Activated CD8-positive, alpha-beta memory T cell treated with anti-CD3 and anti-CD28 coated beads, Interleukin-2, amount 50 U/mL, for 24 hours (primary cell): ENCODE results near the gene NGDN.
"Not testable (repeated sequence)": the region's sequence is repeated elsewhere in the genome, so short reads cannot be mapped to it uniquely, and the experiment has no call there.

Experiments used
- DNase-seq: peaks from one replicate; pipeline ENCODE4 v3.0.0-alpha.2; 2020; ENCODE audit errors: extremely low read depth

The NGDN gene, protein sequence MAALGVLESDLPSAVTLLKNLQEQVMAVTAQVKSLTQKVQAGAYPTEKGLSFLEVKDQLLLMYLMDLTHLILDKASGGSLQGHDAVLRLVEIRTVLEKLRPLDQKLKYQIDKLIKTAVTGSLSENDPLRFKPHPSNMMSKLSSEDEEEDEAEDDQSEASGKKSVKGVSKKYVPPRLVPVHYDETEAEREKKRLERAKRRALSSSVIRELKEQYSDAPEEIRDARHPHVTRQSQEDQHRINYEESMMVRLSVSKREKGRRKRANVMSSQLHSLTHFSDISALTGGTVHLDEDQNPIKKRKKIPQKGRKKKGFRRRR

DNA sequence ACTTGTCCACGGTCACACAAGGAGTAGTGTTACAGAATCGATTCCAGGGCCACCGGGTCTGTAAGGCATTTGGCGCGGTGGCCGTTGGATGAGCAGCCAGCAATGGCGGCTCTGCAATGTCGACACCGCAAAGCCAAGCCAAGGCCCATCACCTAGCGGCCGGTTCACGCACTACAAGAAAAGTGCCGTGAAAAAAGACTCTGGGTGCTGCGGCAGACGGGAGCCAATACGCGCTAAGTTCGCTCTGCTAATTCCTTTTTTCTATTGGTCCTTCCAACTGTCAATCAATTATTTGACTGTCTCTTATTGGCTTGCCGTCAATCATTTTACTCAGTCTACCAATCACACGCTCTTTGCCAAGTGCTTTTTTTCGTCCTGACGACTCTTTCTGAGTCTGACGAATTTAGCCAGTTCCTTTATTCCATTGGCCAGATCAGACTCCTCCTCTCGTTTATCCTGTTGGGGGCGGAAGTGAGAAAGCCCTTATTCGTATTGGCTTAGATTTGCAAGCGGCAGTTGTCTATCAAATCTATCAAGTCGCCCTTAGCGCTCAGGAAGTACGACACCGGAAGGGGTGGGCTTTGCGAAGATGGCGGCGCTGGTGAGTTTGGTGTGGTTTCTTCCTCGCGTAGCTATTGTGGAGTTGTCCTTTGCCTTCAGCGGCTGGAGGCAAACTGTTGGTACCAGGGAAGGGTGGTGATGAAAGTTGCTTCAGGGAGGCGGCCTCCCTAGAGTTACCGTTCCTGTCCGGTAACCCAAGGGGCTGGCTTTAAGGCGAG, at the start of gene NGDN:
NGDN (plus strand) TSS at position 577 of the 779 bp plus-strand sequence; CDS start at position 590, 13 bp downstream.
- peak; percentile 84 for DNase-seq

GRCh38 chr14:23421594-23421993, 47.9 kb upstream of the NGDN start:
- DNase-seq: no peak

DNA sequence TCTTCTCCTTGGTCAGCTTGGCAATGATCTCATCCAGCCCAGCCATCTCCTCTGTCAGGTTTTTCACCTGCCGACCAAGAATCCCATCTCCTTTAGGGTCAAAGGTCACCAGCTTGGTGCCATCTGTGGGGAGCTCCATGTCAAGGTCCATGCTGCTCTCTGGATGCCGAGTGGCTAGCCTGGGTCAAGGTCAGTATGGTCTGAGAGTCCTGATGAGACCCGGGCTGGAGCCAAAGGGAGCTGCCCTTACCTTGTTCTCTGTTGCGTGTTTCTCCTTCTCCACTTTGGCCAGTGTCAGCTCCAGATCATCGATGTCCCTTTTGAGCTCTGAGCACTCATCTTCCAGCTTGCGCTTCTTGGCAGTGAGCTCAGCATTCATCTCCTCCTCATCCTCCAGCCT, 45.8 kb upstream of the NGDN start:
- no peak for DNase-seq

DNA sequence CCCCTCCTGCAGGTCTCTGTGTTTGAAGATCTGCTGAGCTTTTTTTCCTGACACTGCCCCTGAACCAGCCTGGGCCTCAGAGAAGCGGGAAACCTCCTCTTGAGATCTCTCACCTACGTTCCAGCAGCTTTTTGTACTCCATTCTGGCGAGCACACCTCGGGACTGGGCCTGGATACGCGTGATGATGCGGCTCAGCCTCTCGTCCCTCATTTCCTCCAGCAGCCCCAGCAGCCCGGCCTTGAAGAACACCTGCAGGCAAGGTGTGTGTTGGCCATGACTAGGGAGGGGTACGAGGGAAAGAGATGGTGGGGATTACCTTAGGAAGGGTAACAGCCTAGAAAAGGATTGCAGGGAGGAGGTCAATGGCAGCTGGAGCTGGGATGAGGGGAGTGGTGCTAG, 44.3 kb upstream of the NGDN start:
- DNase-seq: no peak

- not testable (repeated sequence) for DNase-seq
These were observed 43.7 kb upstream of the NGDN start for GRCh38 chr14:23425798-23426197.

GRCh38 chr14:23428686-23429495, 40.6 kb upstream of the NGDN start:
- DNase-seq: no peak

DNA sequence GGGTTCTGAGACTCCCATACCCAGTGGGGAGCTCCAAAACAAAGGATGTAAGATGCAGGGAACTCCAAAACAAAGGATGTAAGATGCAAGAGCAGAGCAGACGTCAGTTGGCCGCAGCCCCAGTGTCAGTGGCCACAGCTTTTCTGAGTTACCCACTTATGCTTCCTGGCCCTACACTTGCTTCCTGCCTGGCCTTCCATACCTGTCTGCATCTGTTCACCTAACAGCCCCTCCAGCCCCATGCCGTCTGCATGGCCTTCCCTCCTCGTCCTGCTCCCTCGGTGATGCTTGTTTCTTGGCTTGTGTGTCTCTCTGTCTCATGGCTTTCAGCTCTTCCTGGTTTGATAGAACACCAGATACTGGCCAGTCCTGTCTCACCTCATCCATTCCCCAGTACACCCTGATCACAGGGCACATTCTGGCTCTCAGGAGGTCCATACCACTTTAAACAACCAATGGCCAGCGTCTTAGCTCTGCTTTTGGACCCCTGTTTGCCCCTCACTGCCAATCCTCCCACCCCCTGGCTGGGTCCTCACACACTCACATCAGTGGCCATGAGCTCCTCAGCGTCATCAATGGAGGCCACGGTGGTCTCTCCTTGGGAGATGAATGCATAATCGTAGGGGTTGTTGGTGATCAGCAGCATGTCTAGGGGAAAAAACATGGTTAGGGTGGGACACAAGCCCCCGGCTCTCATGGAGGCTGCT, 39.3 kb upstream of the NGDN start:
- no peak for DNase-seq

GRCh38 chr14:23430723-23431085, 38.8 kb upstream of the NGDN start:
- no peak for DNase-seq

DNA sequence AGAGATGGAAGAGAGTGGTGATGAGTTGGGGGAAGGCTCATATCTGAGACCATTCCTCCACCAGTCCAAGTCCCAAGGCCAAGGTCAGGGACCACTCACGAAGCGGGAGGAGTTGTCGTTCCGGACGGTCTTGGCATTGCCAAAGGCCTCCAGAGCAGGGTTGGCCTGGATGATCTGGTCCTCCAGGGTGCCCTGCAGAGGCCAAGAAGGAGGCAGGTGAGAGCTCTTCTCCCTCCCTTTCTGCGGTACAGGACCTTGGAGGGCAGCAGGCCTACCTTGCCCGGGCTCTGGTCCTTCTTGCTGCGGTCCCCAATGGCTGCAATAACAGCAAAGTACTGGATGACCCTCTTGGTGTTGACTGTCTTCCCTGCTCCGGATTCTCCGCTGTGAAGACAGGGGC, 38.0 kb upstream of the NGDN start:
- no peak for DNase-seq

DNA sequence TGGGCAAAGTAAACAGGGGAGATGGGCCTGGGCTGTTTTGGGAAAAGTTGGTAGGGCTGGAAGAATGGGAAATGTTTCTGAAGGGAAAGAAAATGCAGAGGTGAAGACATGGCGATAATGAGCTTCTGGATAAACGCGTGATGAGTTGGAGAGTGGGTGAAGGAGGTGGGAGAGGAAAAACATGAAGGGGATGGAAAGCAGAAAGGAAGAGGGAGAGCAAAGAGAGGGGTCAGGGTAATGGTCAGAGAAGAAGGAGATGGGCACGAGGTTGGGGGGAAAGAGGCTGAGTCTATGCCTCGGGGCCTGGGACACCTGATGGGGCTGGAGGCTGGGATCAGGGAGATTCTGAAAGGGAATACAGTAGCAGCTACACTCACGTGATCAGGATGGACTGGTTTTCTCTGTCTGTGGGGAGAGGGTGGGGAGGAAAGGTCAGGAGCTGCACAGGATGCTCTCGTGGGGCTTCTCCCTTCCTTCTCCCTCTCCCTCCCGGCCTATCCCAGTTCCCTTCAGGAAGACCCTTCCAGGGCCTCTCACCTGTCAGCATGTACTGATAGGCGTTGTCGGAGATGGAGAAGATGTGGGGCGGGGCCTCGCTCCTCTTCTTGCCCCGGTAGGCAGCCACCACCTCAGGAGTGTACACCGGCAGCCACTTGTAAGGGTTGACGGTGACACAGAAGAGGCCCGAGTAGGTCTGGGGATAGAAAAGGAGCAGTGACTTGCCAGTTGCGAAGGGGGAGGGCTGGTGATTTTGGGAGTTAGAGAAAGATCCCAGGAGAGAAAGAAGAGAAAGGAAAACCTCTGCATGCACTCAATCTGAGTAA, 37.2 kb upstream of the NGDN start:
- no peak for DNase-seq

DNA sequence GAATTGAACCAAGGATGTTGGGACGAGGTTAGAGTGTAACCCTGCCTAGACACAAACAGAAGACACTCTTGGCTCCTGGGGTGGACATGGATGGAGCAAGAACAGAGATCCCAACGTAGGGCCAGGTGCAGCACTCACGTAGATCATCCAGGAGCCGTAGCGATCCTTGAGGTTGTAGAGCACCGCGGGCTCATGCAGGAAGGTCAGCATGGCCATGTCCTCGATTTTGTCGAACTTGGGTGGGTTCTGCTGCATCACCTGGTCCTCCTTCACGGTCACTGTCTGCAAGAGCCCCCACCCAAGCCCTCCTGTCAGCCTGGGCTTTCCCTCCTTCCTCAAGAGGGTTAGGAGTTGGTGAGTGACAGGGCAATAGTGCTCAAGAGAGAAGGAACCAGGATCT, 36.6 kb upstream of the NGDN start:
- no peak for DNase-seq

DNA sequence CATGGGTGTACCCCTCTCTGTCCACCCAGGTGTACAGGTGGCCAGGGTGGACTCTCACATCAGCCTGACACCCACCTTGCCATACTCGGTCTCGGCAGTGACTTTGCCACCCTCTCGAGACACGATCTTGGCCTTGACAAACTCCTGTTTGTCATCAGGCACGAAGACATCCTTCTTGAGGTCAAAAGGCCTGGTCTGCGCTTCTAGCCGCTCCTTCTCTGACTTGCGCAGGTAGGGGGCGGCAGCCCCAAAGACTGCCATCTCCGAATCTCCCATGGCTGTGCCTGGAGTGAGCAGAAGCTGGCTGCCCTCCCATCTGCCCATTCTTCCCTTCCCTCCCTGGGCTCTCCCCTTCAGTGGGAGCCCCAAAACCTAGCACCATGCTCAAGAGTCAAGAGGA, 36.0 kb upstream of the NGDN start:
- no peak for DNase-seq

DNA sequence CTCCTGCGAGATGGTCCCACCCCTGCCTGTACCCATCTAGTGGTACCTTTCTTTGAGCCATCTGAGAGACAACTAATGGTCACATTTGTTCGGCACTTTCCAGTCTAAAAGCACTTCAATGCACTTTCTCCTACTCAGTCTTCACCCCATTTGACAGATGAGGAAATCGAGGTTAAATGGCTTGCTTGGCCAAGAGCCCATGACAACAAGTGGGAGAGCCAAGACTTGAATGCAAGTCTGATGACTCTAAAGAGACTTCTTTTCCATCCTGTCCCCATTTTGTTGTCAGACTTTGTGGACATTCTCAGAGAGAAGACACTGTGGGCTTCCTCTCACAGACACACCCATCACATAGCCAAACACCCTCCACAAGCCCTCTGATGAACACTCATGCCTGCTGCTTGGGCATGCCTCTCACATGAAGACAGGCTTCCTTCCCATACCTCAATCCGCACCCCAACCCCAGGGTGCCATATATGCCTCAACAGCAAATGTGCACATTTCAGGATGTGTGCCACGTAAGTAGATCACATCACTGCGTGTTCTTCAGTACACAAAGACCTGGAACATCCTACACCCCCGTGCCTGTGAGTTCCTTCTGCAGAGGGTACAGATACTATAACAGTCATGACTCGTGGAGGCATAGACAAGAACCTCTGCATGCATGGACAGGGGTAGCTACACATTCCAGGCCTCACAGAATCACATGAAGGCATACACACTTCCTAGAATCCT, 34.8 kb upstream of the NGDN start:
- no peak for DNase-seq

DNA sequence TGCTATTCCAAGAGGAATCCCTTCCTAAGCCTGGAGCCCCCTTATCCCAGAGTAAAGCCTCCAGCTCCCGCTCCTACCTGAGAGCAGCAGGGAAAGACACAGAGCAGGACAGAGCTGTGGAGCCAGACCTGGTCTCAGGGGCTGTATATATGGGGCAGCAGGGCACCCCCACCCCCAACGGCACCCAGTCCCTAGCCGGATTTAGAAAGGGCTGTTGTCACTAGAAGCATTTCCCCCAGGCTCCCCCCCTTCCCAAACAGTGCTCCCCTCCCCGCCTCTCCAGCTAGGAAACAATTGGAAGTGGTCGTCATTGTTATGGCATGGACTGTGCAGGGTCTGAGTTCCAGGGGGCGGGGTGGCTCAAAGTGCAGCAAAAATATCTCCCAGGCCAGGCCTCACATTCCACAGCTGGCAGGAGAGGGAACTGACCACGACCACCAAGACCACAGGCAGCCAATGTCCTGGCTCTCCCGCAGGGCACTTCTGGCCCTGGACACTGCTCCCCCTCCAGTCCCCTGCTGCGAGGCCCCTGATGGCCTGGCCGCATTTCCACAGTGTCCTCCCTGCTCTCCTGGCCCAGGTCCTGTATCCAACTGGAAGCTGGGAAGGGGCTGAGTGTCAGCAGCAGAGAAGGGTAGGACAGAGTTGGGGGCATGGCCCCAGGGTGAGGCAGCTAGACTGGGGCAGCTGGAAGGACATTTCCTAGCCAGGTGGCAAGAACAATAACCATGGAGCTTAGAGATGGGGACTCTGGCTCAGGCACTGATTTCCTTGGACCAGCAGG, 33.8 kb upstream of the NGDN start, which contains the start of gene MYH7:
MYH7 (minus strand) TSS at position 118 of the 784 bp plus-strand sequence. CDS start 1,928 bp downstream, outside the sequence.
- no peak for DNase-seq

DNA sequence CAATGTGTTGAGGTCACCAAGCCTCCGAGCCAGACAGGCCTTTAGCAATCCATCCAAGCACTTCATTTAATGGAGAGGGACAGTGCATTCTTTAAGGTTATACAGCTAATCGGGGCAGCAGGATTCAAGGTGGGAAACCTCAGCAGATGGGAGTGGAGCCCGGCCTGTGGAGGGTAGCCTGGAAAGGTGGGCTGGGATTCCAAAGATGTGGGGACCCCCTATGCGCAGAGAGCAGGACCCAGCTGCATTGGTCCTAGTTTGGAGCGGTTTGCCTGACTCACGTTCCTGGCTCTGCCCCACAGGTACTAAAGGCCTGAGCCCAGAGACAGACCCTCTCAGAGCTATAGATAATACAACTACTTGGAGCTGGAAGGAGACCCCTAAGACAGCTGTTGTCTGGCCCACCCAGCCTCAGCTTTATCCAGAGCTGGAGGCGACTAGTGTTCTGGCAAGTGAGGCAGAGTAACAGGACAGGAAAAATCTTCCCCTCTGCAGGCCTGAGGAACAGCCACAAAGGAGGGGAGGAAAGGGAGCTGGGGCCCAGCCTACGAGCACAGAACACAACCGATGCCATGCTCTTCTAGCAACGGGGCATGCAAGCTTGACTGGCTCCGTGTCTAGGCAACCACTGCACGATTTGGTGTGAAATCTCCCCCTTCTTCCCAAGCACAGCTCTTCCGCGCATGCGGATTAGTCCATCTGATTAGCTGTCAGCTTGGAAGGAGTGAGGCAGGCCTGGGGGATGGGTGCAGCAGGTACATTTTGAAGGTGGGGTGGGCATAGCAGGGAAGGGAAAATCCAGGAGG, 33.0 kb upstream of the NGDN start:
- DNase-seq: no peak

DNA sequence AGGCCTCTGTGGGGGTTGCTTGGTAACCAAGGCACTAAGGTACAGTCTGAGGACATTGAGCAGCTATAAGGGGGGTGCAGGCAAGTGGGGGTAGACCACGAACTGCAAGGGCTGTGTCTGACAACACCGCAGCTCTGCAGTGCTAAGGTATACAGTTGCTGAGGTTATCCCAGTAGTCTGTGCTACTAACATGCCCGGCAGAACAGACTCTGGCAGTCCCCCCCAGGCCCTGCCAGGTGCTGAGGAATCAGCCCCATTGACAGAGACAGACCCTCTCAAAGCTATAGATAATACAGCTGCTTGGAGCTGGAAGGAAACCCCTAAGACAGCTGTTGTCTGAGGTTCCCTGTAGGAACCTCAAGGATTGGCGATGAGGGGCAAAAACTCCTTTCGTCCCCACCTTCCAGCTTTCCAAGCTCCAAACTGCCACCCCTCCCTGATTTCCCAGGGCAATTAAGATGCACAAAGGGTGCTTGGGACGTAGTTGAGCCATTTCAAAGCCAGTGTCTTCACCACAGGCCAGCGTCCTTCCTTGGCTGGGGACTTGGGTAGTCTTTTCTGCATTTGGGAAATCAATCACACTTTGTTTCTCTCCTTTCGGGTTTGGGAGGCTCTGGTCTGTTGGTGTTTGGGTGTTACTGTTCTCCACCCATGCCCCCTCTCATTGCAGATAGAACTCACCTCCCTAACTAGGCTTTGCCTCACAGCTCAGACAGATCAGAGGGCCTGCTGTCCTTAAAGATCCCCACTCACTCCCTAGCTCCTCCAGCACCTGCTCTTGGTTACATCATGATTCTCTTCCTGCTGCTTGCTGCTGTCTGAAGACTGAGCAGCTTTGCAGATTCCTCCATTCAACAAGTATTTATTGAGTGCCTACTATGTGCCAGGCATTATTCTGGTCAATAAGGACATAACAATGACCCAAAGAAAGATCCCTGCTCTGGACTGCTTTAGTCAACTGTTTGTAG, 32.1 kb upstream of the NGDN start:
- no peak for DNase-seq
